Heart right ventricle (tissue), 16 donors: Measurements from ENCODE around the gene KRT37. TPM values are rescaled to one million over a fixed set of nuclear protein-coding genes. Genes with fewer than 3 reads are reported as not detected.

Experiments
- ATAC-seq, 8 donors: fragments of 200-7000 bp; cut with Tn5 transposase; one replicate each; pipeline ENCODE4 v1.9.1; 2020; ENCODE audit warnings: mild to moderate bottlenecking in 8 of 8, moderate library complexity in 8 of 8, moderate number of reproducible peaks in 1 of 8
- DNase-seq, 2 donors: peaks; one replicate each; pipeline ENCODE4 v3.0.0-alpha.2; 2020
- H3K27ac ChIP-seq, 10 donors: fragments of 200-600 bp; sonication (generic) in 2 of 10; one replicate each; pipeline versions ENCODE4 v1.5.0 to v1.8.0; 2020 to 2022; ENCODE audit warnings: mild to moderate bottlenecking in 3 of 10
- H3K27me3 ChIP-seq, 7 donors: fragments of 200-600 bp; one replicate each; pipeline ENCODE4 v1.8.0; 2021 to 2022; ENCODE audit warnings: mild to moderate bottlenecking in 2 of 7
- H3K36me3 ChIP-seq, 9 donors: fragments of 200-600 bp; sonication (generic) in 1 of 9; one replicate each; pipeline versions ENCODE4 v1.5.0 to v1.8.0; 2020 to 2022; ENCODE audit warnings: mild to moderate bottlenecking in 2 of 9
- H3K4me1 ChIP-seq, 9 donors: fragments of 200-600 bp; sonication (generic) in 1 of 9; one replicate each; pipeline versions ENCODE4 v1.5.0 to v1.8.0; 2020 to 2022; ENCODE audit warnings: mild to moderate bottlenecking in 4 of 9
- H3K4me3 ChIP-seq, 10 donors: fragments of 200-600 bp; sonication (generic) in 2 of 10; one replicate each; pipeline versions ENCODE4 v1.5.0 to v1.8.0; 2020 to 2022; ENCODE audit warnings: mild to moderate bottlenecking in 7 of 10, moderate library complexity in 2 of 10
- H3K9me3 ChIP-seq, 11 donors: fragments of 200-600 bp in 10 of 11; sonication (generic) in 2 of 11; one replicate each; pipeline versions ENCODE4 v1.5.0 to v1.8.0; 2013 to 2022; ENCODE audit warnings: mild to moderate bottlenecking in 2 of 11, control low read depth in 1 of 11, moderate library complexity in 1 of 11
- CTCF ChIP-seq, 9 donors: fragments of 200-600 bp; sonication (generic) in 2 of 9; IDR thresholded peaks; one replicate each; pipeline versions ENCODE4 v1.5.0 to v1.8.0; 2021 to 2022; ENCODE audit warnings: antibody characterized with exemption in 9 of 9, mild to moderate bottlenecking in 5 of 9, moderate library complexity in 1 of 9
- WGBS, 2 donors: extraction: QIAGEN DNeasy Blood & Tissue Kit; methylation state at CpG; one replicate each; pipeline ENCODE4 v1.1.7; 2013; ENCODE audit warnings: inconsistent platforms in 1 of 2; 5-methylcytosine and 5-hydroxymethylcytosine counted together
- intact Hi-C, 10 donors: fragments of 100-400 bp; cut with DNase I; formaldehyde crosslinking; loops; one replicate each; pipeline versions ENCODE4 v1.11.1 to v1.14.2; 2022
- polyA plus RNA-seq, 2 donors: library from polyadenylated mRNA; stranded (reverse); fragments of 200-250 nt; gene quantifications; one replicate each; pipeline ENCODE4 v1.2.3, GENCODE V29; 2013
- total RNA-seq, 10 donors: library from RNA; stranded (reverse); fragmentation: NEBNext Ultra II Directional in 3 of 10; extraction: Animal tissue kit (Norgen Biotek cat#: 25700) in 3 of 10; gene quantifications; one replicate each; pipeline versions ENCODE4 v1.2.1 to v1.2.4, GENCODE V29; 2021 to 2023
- donor health status: Arrhythmogenic right ventricular cardiomyopathy.
- donor health status: ischemic (EF 13 %, LVEDD 7.1; RV severe dilation, severe dysfunction).
- donor health status: healthy with polysubstance abuse.
- donor health status: DM: no; HTN: yes; CAD: no.
- donor health status: DM: no; HTN: no; CAD: no.
- donor health status: ischemic (EF 25% LVEDD 6.9; RV normal size, moderate dysfunction).
- donor health status: ischemic (EF 25% LVEDD 5.7; RV mildly dilated, moderate dysfunction).
- donor health status: healthy.
- donor health status: DM: yes; HTN: yes; CAD: no.
- donor health status: Ischemic cardiomyopathy.
- donor health status: ischemic (EF 35%, LVEDD 5.7; RV mildly dilated, moderate dysfunction).
- donor health status: nonischemic (EF 11% LVEDD 7.7; RV severe dilation, severe dysfunction).
- donor health status: DM: yes; HTN: yes; CAD: no.
- donor health status: PGD.
- donor health status: ischemic (EF 29% LVEDD 5.4; RV normal size, mild dysfunction).
- donor health status: nonischemic (EF 23%, LVEDD 6.1; RV moderate dilation, normal function).

The KRT37 gene
- total and polyA plus RNA-seq, 12 donors = not detected

DNA sequence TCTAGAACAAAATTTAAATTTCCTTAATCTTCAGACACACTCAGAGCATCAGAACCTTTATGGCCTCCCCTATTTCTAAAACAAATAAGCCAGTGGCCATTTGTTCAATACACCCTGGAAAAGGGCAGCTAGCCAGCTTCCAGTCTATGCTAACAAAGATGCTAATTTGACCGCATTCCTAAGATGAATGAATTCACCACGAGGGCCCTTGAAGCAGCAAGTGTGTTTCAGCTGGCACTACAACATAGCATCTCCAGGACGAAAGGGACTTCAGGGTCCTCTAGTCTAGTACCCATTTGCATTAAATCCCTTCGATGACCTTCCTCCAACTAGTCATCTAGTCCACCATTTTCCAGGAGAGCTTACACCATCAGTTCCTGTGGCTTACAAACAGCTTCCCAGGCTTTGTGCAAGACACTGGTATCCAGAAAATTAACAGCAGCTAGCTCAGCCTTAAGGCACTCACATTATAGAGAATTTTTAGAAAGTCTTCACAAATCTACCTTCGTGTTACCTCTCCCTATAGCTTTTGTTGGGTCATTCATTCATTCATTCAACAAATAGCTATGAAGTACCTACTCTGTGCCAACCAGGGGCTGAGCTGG is 10.9 kb downstream of the KRT37 start:
- intact Hi-C loops = loop anchor here in 1 of 10 donors (10.0 kb wide), 1 partner anchor 81 kb away; no protein-coding TSS in a partner anchor
- WGBS, 2 donors = 64% methylated on average over 5 of the region's 5 CpGs
- no peak for ATAC-seq

DNA sequence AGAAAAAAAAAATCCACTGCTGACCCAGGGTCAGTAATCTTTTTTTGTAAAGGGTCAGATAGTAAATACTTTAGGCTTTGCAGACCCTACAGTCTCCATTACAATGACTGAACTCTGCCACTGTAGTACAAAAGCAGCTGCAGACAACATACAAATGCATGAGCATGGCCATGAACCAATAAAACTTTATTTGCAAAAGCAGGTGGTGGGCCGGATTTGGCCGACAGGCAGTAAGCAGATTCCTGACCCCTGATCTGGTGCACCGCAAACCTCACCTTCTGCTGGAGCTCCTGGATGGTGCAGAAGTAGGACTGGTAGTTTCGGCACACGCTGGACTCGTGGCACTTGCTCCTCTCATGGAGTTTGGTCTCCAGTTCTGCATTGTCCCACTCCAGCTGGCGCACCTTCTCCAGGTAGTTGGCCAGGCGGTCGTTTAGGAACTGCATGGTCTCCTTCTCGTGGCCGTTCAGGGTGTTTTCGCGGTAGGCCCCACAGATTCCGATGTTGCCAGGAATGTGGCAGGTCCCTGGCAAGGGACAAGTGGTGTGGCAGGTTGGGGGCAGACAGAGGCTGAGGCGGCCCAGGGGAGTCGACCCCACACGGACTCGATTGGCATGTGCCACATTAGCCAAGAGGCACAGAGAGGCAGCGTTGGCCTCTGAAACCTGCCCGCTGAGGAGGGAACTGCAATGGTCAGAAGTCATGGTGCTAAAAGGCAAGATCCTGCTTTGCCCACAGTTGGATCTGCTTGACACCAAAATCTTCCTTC is 13.1 kb downstream of the KRT37 start:
- TF ChIP-seq CTCF (IDR thresholded peaks at IDR 0.05) = no peak
- H3K9me3 ChIP-seq = no peaks in the 10 kb centered on the region
- no peak for ATAC-seq
- WGBS, 2 donors = 93 to 94% methylated on average over 20 of the region's 20 CpGs
- DNase-seq = no peak
- H3K27ac ChIP-seq = no peak overlapping the region
- H3K4me1 ChIP-seq = peaks cover 0 to 14% (median 5%) of the 10 kb centered on the region in 9 donors
- H3K4me3 ChIP-seq = no peak overlapping the region
- H3K27me3 ChIP-seq = peaks cover 0 to 4% (median 0%) of the 10 kb centered on the region in 7 donors
- intact Hi-C loops = loop anchor here in 1 of 10 donors (10.0 kb wide), 1 partner anchor 84 kb away; no protein-coding TSS in a partner anchor
- no peaks in the 10 kb centered on the region for H3K36me3 ChIP-seq

More for the DNA sequence above, 10.9 kb downstream of the KRT37 start:
- no peak overlapping the region for H3K27ac ChIP-seq
- peaks cover 0 to 4% (median 0%) of the 10 kb centered on the region in 7 donors for H3K27me3 ChIP-seq
- no peak for DNase-seq
- no peak overlapping the region for H3K4me3 ChIP-seq
- H3K4me1 ChIP-seq = peaks cover 0 to 22% (median 7%) of the 10 kb centered on the region in 9 donors
- no peaks in the 10 kb centered on the region for H3K36me3 ChIP-seq
- TF ChIP-seq CTCF (IDR thresholded peaks at IDR 0.05) = no peak
- H3K9me3 ChIP-seq = no peaks in the 10 kb centered on the region

DNA sequence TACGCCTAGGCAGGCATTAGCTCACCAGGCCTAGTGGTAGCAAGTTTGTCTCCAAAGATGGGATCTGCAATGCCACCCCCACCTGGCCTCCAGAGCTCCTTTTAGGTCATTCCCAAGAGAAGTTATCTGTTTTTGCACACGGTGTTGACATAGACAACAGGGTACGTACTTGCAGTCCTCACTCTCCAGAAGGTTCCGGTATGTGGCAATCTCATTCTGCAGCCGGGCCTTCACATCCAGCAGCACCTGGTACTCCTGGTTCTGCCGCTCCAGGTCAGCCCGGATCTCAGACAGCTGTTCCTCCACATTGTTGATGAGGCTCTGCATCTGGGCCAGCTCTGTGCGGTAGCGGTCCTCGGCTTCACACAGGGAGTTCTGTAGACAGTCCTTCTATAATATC is 17.2 kb downstream of the KRT37 start:
- TF ChIP-seq CTCF (IDR thresholded peaks at IDR 0.05) = no peak
- Histone ChIP-seq H3K27me3 (peaks cover 0 to 4% (median 0%) of the 10 kb centered on the region in 7 donors), H3K36me3 (no peaks in the 10 kb centered on the region), H3K4me1 (peaks cover 0 to 16% (median 0%) of the 10 kb centered on the region in 9 donors), H3K27ac (no peak overlapping the region), H3K9me3 (no peaks in the 10 kb centered on the region), H3K4me3 (no peak overlapping the region)
- ATAC-seq = no peak
- DNase-seq = no peak
- 90 to 91% methylated on average over 10 of the region's 10 CpGs for WGBS, 2 donors
- intact Hi-C loops = no loop called here

GRCh38 chr17:41406205-41406604 is 18.2 kb downstream of the KRT37 start:
- intact Hi-C loops = no loop called here
- DNase-seq (no peak), ATAC-seq (peak in 3 of 8 donors; percentile 56 to 73 (median 61))
- Histone ChIP-seq H3K36me3 (no peaks in the 10 kb centered on the region), H3K27me3 (peaks cover 0 to under 1% (median 0%) of the 10 kb centered on the region in 7 donors), H3K9me3 (no peaks in the 10 kb centered on the region), H3K4me1 (peaks cover 0 to 16% (median 0%) of the 10 kb centered on the region in 9 donors), H3K4me3 (no peak overlapping the region), H3K27ac (no peak overlapping the region)
- 57 to 61% methylated on average over 5 of the region's 5 CpGs for WGBS, 2 donors
- peak in 3 of 9 donors; percentile 25 to 33 (median 30) for TF ChIP-seq CTCF (IDR thresholded peaks at IDR 0.05)
